Psoas muscle (tissue), 8 donors: ENCODE data around the gene STON1. TPM values are rescaled to one million over a fixed set of nuclear protein-coding genes. Genes with fewer than 3 reads are reported as not detected.
"Not testable (repeated sequence)": the region's sequence is repeated elsewhere in the genome, so short reads cannot be mapped to it uniquely, and the experiment has no call there.

Experiments used
- ATAC-seq, 4 donors: fragments of 200-7000 bp; cut with Tn5 transposase; one replicate each; pipeline ENCODE4 v1.9.1; 2020; ENCODE audit warnings: moderate library complexity in 3 of 4, mild to moderate bottlenecking in 2 of 4
- DNase-seq, 2 donors: peaks; one replicate each; pipeline ENCODE4 v3.0.0-alpha.2; 2020
- H3K27ac ChIP-seq: fragments of 200-600 bp; one replicate; pipeline ENCODE4 v1.8.0; 2022
- H3K27me3 ChIP-seq, 3 donors: fragments of 200-600 bp in 1 of 3; one replicate each; pipeline versions ENCODE4 v1.6.1 to v1.8.0; 2013 to 2022; ENCODE audit warnings: low read length in 2 of 3, mild to moderate bottlenecking in 2 of 3, moderate library complexity in 1 of 3; ENCODE audit not compliant: insufficient read depth in 3 of 3
- H3K36me3 ChIP-seq, 2 donors: fragments of 200-600 bp in 1 of 2; one replicate each; pipeline versions ENCODE4 v1.6.1 to v1.8.0; 2013 to 2022; ENCODE audit warnings: low read depth in 1 of 2, mild to moderate bottlenecking in 1 of 2, moderate library complexity in 1 of 2; ENCODE audit not compliant: insufficient read depth in 1 of 2
- H3K4me1 ChIP-seq: fragments of 200-600 bp; one replicate; pipeline ENCODE4 v1.8.0; 2022
- H3K4me3 ChIP-seq: fragments of 200-600 bp; one replicate; pipeline ENCODE4 v1.8.0; 2022; ENCODE audit warnings: mild to moderate bottlenecking
- H3K9me3 ChIP-seq: fragments of 200-600 bp; one replicate; pipeline ENCODE4 v1.8.0; 2022
- CTCF ChIP-seq: fragments of 200-600 bp; IDR thresholded peaks from one replicate; pipeline ENCODE4 v1.8.0; 2022; ENCODE audit warnings: antibody characterized with exemption
- WGBS, 3 donors: extraction: QIAGEN DNeasy Blood & Tissue Kit; methylation state at CpG; one replicate each; pipeline versions ENCODE4 v1.1.6 to v1.1.7; 2013; 5-methylcytosine and 5-hydroxymethylcytosine counted together
- intact Hi-C, 2 donors: fragments of 100-400 bp; cut with DNase I; formaldehyde crosslinking; loops; one replicate each; pipeline versions ENCODE4 v1.11.0 to v1.14.2; 2022
- polyA plus RNA-seq, 3 donors: library from polyadenylated mRNA; stranded (reverse); fragments of 200-250 nt; gene quantifications; one replicate each; pipeline ENCODE4 v1.2.3, GENCODE V29; 2013
- total RNA-seq, 4 donors: library from RNA; stranded (reverse); fragmentation: NEBNext Ultra II Directional in 2 of 4; extraction: Animal tissue kit (Norgen Biotek cat#: 25700) in 2 of 4; gene quantifications; one replicate each; pipeline versions ENCODE4 v1.2.1 to v1.2.4, GENCODE V29; 2021 to 2023
- donor health status: healthy with polysubstance abuse.
- donor health status: DM: no; HTN: no; CAD: no; lungs with moderate emphysema.
- donor health status: Bipolar disorder and iron deficiency.
- donor health status: healthy.
- donor health status: DM: yes; HTN: yes; CAD: no.
- donor health status: DM: no; HTN: no; CAD: no.
- donor health status: DM: no; HTN: no; CAD: no.
- donor health status: DM: yes; HTN: yes; CAD: no.

The STON1 gene
- total and polyA plus RNA-seq, 7 donors: 0.98 to 5.6 (median 1.8) TPM

DNA sequence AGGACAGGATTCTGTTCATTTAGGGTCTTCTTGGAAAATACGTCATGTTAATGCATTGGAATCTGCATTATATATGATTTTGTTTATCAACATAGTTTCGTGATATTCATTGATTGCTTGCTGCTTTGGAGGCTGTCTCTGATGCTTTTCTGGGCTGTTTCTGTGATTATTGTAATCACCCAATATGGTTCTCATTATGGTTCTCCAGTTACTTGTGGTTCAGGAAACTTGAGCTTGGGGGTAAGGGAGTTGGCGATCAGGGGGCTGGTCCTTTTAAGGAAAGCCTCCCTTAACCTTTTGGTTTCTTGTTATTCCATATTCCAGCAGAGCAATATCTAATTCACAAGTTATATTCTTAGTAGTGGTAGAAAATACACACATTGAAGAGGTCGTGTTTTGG lies 17.4 kb upstream of the STON1 start:
- H3K4me1 ChIP-seq: no peaks in the 10 kb centered on the region
- no peak for TF ChIP-seq CTCF
- no peak overlapping the region for H3K4me3 ChIP-seq
- no peak for ATAC-seq
- intact Hi-C loops: no loop called here
- H3K27me3 ChIP-seq: no peaks in the 10 kb centered on the region
- no peak for DNase-seq
- no peaks in the 10 kb centered on the region for H3K9me3 ChIP-seq
- 86 to 92% (median 88%) methylated on average over 4 of the region's 4 CpGs for WGBS, 3 donors
- peaks cover 7 to 81% of the 10 kb centered on the region in 2 donors for H3K36me3 ChIP-seq
- no peak overlapping the region for H3K27ac ChIP-seq

DNA sequence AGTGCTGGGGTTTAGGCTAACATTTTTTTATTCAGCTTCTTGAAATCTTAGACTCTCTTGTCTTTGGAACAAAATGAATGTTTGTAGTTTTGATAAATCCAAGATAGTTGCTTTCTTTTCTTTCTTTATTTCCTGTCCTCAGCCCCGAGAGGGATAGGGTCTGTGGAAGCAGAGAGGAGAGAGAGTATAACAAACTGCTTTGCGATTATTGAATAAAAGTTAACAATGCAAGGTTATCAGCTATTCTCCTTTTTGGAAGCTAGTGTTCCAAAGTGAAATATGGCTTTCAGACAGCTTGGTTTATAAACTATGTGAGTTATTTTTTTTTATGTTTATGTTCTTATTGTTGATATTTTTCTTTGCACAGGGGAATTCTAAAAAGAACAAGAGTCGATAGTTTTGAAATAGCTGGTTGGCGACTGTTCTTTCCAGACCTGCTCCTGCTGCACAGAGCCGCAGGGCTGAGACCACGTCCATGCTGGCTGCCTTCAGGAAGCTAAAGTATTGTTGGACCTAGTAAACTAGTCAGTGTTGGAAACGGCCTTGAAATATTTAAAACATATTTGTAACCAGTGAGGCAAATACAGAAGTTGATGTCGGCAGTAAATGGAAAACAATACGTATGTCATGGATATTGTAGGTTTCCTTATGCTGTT lies 15.5 kb upstream of the STON1 start:
- Histone ChIP-seq H3K27ac (no peak overlapping the region), H3K9me3 (no peaks in the 10 kb centered on the region), H3K4me3 (no peak overlapping the region), H3K4me1 (no peaks in the 10 kb centered on the region), H3K36me3 (peaks cover 4 to 69% of the 10 kb centered on the region in 2 donors), H3K27me3 (no peaks in the 10 kb centered on the region)
- TF ChIP-seq CTCF: no peak
- WGBS, 3 donors: 75 to 84% (median 82%) methylated on average over 9 of the region's 9 CpGs
- DNase-seq (no peak), ATAC-seq (no peak)
- intact Hi-C loops: no loop called here

GRCh38 chr2:48515513-48515985 lies 14.4 kb upstream of the STON1 start:
- WGBS, 3 donors: 69 to 73% (median 71%) methylated on average over 6 of the region's 6 CpGs
- intact Hi-C loops: no loop called here

DNA sequence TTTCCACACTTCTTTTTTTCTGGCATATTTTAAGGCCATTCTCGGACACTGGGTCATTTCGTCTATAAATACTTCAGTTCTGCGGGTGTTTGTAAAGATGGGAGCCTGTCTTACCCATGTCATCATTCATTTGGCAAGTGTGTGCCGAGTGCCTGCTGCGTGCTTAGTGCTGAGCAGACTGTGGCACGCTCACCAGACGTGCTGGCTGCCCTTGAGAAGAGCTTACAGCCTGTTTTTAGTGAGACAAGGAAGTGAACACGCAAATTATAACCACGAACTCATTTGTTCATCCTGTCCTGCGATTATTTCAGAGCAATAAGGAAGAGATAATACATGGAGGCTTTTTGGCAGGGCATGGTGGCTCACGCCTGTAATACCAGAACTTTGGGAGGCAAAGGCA lies 10.4 kb upstream of the STON1 start:
- Histone ChIP-seq H3K4me1 (no peaks in the 10 kb centered on the region), H3K36me3 (peaks cover 0 to 32% of the 10 kb centered on the region in 2 donors), H3K27ac (no peak overlapping the region), H3K4me3 (no peak overlapping the region), H3K27me3 (no peaks in the 10 kb centered on the region), H3K9me3 (no peaks in the 10 kb centered on the region)
- no peak for ATAC-seq
- 82 to 86% (median 82%) methylated on average over 11 of the region's 11 CpGs for WGBS, 3 donors
- TF ChIP-seq CTCF: no peak
- DNase-seq: no peak
- intact Hi-C loops: no loop called here

More at GRCh38 chr2:48515513-48515985, 14.4 kb upstream of the STON1 start:
- Histone ChIP-seq H3K36me3 (peaks cover 4 to 59% of the 10 kb centered on the region in 2 donors), H3K27ac (no peak overlapping the region), H3K4me1 (no peaks in the 10 kb centered on the region), H3K9me3 (no peaks in the 10 kb centered on the region), H3K27me3 (no peaks in the 10 kb centered on the region), H3K4me3 (no peak overlapping the region)
- DNase-seq (no peak), ATAC-seq (no peak)
- no peak for TF ChIP-seq CTCF

GRCh38 chr2:48524756-48525155 lies 5.2 kb upstream of the STON1 start:
- H3K27ac ChIP-seq: peak overlapping the region; percentile 46
- ATAC-seq, H3K4me1 ChIP-seq, H3K27me3 ChIP-seq, H3K4me3 ChIP-seq, H3K9me3 ChIP-seq, DNase-seq, intact Hi-C loops, H3K36me3 ChIP-seq: not testable (repeated sequence)
- WGBS, 3 donors: 84 to 89% (median 86%) methylated on average over 3 of the region's 3 CpGs
